K562 (cell line): Measurements from ENCODE around the gene POMGNT1. TPM values are rescaled to one million over a fixed set of nuclear protein-coding genes. Genes with fewer than 3 reads are reported as not detected.

Experiments
- ASH1L ChIP-seq: fragments of 450-650 bp; IDR thresholded peaks from 2 replicates; pipeline ENCODE4 v1.6.1; 2018; ENCODE audit warnings: borderline replicate concordance, mild to moderate bottlenecking, low read depth; ENCODE audit not compliant: partially characterized antibody
- CREBBP ChIP-seq: IDR thresholded peaks from one replicate; pipeline ENCODE4 v1.6.1; 2012; ENCODE audit warnings: low read depth, mild to moderate bottlenecking, control low read depth, inconsistent platforms, low read length
- E2F5 ChIP-seq: sonication (generic); formaldehyde crosslinking; IDR thresholded peaks from 2 replicates; pipeline ENCODE4 v1.8.0; 2022; ENCODE audit warnings: mild to moderate bottlenecking, missing genetic modification reagents
- EGR1 ChIP-seq: fragments of 450-650 bp; conservative IDR thresholded peaks from 2 replicates; pipeline ENCODE4 v1.6.1; 2017; ENCODE audit warnings: mild to moderate bottlenecking
- GATA2 ChIP-seq: sonication (generic); formaldehyde crosslinking; IDR thresholded peaks from 2 replicates; pipeline ENCODE4 v1.4.0; 2020; ENCODE audit warnings: mild to moderate bottlenecking, missing genetic modification reagents
- KDM2B ChIP-seq: fragments of 250-450 bp; sonication (Bioruptor Pico); IDR thresholded peaks from 2 replicates; pipeline ENCODE4 v1.8.0; 2021; ENCODE audit warnings: mild to moderate bottlenecking, moderate library complexity
- MECOM ChIP-seq: fragments of 250-450 bp; sonication (Bioruptor Pico); IDR thresholded peaks from 2 replicates; pipeline ENCODE4 v1.8.0; 2022; ENCODE audit warnings: inconsistent platforms
- NR1H2 ChIP-seq: sonication (generic); formaldehyde crosslinking; IDR thresholded peaks from 2 replicates; pipeline ENCODE4 v1.4.0; 2020; ENCODE audit warnings: mild to moderate bottlenecking, missing genetic modification reagents
- PHF20 ChIP-seq: fragments of 450-650 bp; IDR thresholded peaks from 2 replicates; pipeline ENCODE4 v1.6.1; 2018; ENCODE audit not compliant: partially characterized antibody
- RFX1 ChIP-seq: fragments of 450-650 bp; IDR thresholded peaks from 2 replicates; pipeline ENCODE4 v1.6.1; 2016; ENCODE audit warnings: mild to moderate bottlenecking, moderate library complexity
- STAT6 ChIP-seq: sonication (generic); formaldehyde crosslinking; IDR thresholded peaks from 2 replicates; pipeline ENCODE4 v1.8.1; 2023; ENCODE audit warnings: mild to moderate bottlenecking, missing genetic modification reagents
- TFE3 ChIP-seq: fragments of 450-650 bp; formaldehyde crosslinking; IDR thresholded peaks from 2 replicates; pipeline ENCODE4 v1.4.0; 2020; ENCODE audit warnings: mild to moderate bottlenecking, mixed read lengths
- TGIF2 ChIP-seq: sonication (generic); formaldehyde crosslinking; IDR thresholded peaks from 2 replicates; pipeline ENCODE4 v1.8.1; 2022; ENCODE audit warnings: mild to moderate bottlenecking, missing genetic modification reagents, moderate library complexity
- ZNF232 ChIP-seq: sonication (generic); formaldehyde crosslinking; IDR thresholded peaks from 2 replicates; pipeline ENCODE4 v1.8.0; 2022; ENCODE audit warnings: mild to moderate bottlenecking, missing genetic modification reagents
- ZNF311 ChIP-seq: fragments of 250-450 bp; sonication (Bioruptor Pico); IDR thresholded peaks from 2 replicates; pipeline ENCODE4 v1.4.0; 2020; ENCODE audit warnings: mild to moderate bottlenecking, moderate library complexity
- ZNF551 ChIP-seq: fragments of 250-450 bp; sonication (Bioruptor Pico); IDR thresholded peaks from 2 replicates; pipeline ENCODE4 v1.5.0; 2021; ENCODE audit warnings: mild to moderate bottlenecking, moderate library complexity
- ZNF766 ChIP-seq: fragments of 200-800 bp; sonication (Bioruptor generic); conservative IDR thresholded peaks from 2 replicates; pipeline ENCODE4 v1.6.1; 2016; ENCODE audit warnings: missing genetic modification characterization, missing compliant biosample characterization
- ZNF77 ChIP-seq: fragments of 250-450 bp; sonication (Bioruptor Pico); IDR thresholded peaks from 2 replicates; pipeline ENCODE4 v1.5.0; 2020
- ZNF780A ChIP-seq: fragments of 250-450 bp; sonication (Bioruptor Pico); IDR thresholded peaks from 2 replicates; pipeline ENCODE4 v1.5.0; 2021; ENCODE audit warnings: mild to moderate bottlenecking
- polyA plus RNA-seq, 8 experiments: library from polyadenylated mRNA; depleted of rRNA in 4 of 8; stranded (reverse) in 5 of 8; unstranded in 3 of 8; fragments of >200 nt; fragmentation: Nextera tagmentation in 2 of 8; fragmentation: Illumina TruSeq in 1 of 8; extraction: Ambion mirVana in 2 of 8; extraction: Trizol in 1 of 8; gene quantifications; 2 replicates each; pipeline versions ENCODE4 v1.2.1 to v1.2.3, GENCODE V29; 2011 to 2014; ENCODE audit warnings: inconsistent platforms in 1 of 8, missing spikeins in 1 of 8
- total RNA-seq, 7 experiments: library from RNA; depleted of rRNA in 6 of 7; stranded (reverse); fragments of >200 nt in 6 of 7; fragmentation: Illumina TruSeq in 2 of 7; extraction: Trizol in 2 of 7; gene quantifications; 2 replicates each; pipeline versions ENCODE4 v1.2.1 to v1.2.3, GENCODE V29; 2011 to 2021; ENCODE audit warnings: low replicate concordance in 1 of 7
- TF ChIP-seq, protein P1 (sequence below): fragments of 200-400 bp; formaldehyde crosslinking; IDR thresholded peaks from 2 replicates; pipeline ENCODE4 v1.6.1; 2017; ENCODE audit warnings: mild to moderate bottlenecking, low read depth, low read length, moderate library complexity

Gene POMGNT1
- total and polyA plus RNA-seq, 9 of the 15 experiments (the other 6 are each of a cell fraction or from before 2014, with no cell fraction given), result 14.1 to 58.9 (median 37.8) TPM

DNA sequence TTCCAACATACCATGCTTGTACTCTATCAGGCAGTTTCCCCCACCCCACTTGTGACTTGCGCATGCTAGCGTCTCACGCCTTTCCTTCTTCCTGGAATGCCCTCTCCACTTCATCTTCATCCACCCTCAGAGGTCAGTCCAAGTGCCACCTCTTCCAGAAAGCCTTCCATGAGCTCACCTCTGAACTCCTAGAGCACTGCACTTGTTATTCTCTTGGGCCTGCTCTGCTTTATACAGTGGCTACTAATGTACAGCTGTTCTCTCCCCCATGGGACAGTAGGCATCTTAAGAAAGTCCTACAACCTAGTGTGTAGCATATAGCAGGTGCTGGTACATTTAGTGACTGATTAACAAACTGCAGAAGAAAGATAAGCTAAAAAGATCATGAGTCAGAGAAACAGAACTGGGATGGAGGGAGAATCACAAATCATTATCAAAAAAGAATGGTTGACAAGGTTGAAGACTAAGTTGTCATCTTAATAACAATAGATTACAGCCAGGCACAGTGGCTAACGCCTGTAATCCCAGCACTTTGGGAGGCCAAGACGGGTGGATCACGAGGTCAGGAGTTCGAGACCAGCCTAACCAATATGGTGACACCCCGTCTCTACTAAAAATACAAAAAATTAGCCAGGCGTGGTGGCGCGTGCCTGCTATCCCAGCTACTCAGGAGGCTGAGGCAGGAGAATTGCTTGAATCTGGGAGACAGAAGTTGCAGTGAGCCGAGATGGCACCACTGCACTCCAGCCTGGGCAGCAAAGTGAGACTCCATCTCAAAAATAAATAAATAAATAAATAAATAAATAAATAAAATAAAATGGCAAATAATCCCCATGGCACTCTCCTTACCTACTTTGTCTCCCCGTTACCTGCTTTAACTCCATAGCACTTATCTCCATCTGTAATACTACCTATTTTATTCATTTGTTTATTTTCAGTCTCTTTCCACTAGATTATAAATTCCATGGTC is 39.6 kb downstream of the POMGNT1 start (continued):
- TF ChIP-seq, protein P1, sequence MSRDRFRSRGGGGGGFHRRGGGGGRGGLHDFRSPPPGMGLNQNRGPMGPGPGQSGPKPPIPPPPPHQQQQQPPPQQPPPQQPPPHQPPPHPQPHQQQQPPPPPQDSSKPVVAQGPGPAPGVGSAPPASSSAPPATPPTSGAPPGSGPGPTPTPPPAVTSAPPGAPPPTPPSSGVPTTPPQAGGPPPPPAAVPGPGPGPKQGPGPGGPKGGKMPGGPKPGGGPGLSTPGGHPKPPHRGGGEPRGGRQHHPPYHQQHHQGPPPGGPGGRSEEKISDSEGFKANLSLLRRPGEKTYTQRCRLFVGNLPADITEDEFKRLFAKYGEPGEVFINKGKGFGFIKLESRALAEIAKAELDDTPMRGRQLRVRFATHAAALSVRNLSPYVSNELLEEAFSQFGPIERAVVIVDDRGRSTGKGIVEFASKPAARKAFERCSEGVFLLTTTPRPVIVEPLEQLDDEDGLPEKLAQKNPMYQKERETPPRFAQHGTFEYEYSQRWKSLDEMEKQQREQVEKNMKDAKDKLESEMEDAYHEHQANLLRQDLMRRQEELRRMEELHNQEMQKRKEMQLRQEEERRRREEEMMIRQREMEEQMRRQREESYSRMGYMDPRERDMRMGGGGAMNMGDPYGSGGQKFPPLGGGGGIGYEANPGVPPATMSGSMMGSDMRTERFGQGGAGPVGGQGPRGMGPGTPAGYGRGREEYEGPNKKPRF, result no peak
- TF ChIP-seq ZNF780A (CRISPR knock-in tag), result no peak
- TF ChIP-seq ZNF551 (CRISPR knock-in tag), result no peak
- peak; percentile 92 for TF ChIP-seq MECOM
- no peak for TF ChIP-seq ZNF311 (CRISPR knock-in tag)
- TF ChIP-seq NR1H2, result no peak
- TF ChIP-seq ZNF77 (CRISPR knock-in tag), result no peak
- TF ChIP-seq ASH1L, result no peak
- TF ChIP-seq ZNF766 (CRISPR knock-in tag), result peak; percentile 95
- peak; percentile 98 for TF ChIP-seq GATA2
- no peak for TF ChIP-seq E2F5 (CRISPR knock-in tag)
- 0 out of 2 replicates have a peak, but pooled peaks have one; percentile 28 for TF ChIP-seq KDM2B (CRISPR knock-in tag)
- no peak for TF ChIP-seq CREBBP
- TF ChIP-seq ZNF232, result no peak
- no peak for TF ChIP-seq TGIF2 (CRISPR knock-in tag)
- TF ChIP-seq STAT6 (CRISPR knock-in tag), result no peak
- TF ChIP-seq PHF20, result peak; percentile 77
- no peak for TF ChIP-seq RFX1
- peak; percentile 87 for TF ChIP-seq TFE3 (CRISPR knock-in tag)
- no peak; the same call in 1 of the 2 replicates for TF ChIP-seq EGR1
